Liver (tissue), 3 donors: ENCODE measurements around the gene IRF4.

Experiments used
- EGR1 ChIP-seq, 2 donors: IDR thresholded peaks; 2 replicates each; pipeline ENCODE4 v1.6.1; 2016 to 2018; ENCODE audit warnings: antibody characterized with exemption in 2 of 2, low read depth in 2 of 2
- GABPA ChIP-seq, 2 donors: IDR thresholded peaks in 1 of 2; conservative IDR thresholded peaks in 1 of 2; 2 replicates each; pipeline ENCODE4 v1.6.1; 2016; ENCODE audit warnings: antibody characterized with exemption in 2 of 2, mild to moderate bottlenecking in 1 of 2, moderate library complexity in 1 of 2
- JUND ChIP-seq, 2 donors: IDR thresholded peaks; 2 replicates each; pipeline ENCODE4 v1.6.1; 2016; ENCODE audit warnings: antibody characterized with exemption in 2 of 2
- RAD21 ChIP-seq, 2 donors: IDR thresholded peaks; 2 replicates each; pipeline ENCODE4 v1.6.1; 2016; ENCODE audit warnings: antibody characterized with exemption in 2 of 2, mild to moderate bottlenecking in 2 of 2
- RXRA ChIP-seq, 2 donors: IDR thresholded peaks; 2 replicates each; pipeline ENCODE4 v1.6.1; 2017 to 2018; ENCODE audit warnings: antibody characterized with exemption in 2 of 2, mild to moderate bottlenecking in 1 of 2
- SP1 ChIP-seq: IDR thresholded peaks from 2 replicates; pipeline ENCODE4 v1.6.1; 2018; ENCODE audit warnings: antibody characterized with exemption, mild to moderate bottlenecking
- TAF1 ChIP-seq: conservative IDR thresholded peaks from 2 replicates; pipeline ENCODE4 v1.6.1; 2016; ENCODE audit warnings: antibody characterized with exemption, mild to moderate bottlenecking
- TF ChIP-seq, protein P1 (sequence below): fragments of 150-350 bp; IDR thresholded peaks from 2 replicates; pipeline ENCODE4 v1.5.1; 2017; ENCODE audit warnings: improper control_type of control experiment, low read depth, low read length; ENCODE audit not compliant: missing input control
- TF ChIP-seq, protein P2 (sequence below): IDR thresholded peaks from 2 replicates; pipeline ENCODE4 v1.6.1; 2016; ENCODE audit warnings: antibody characterized with exemption
- TF ChIP-seq, protein P3 (sequence below): IDR thresholded peaks from 2 replicates; pipeline ENCODE4 v1.6.1; 2016; ENCODE audit warnings: antibody characterized with exemption, mild to moderate bottlenecking
- TF ChIP-seq, protein P4 (sequence below): IDR thresholded peaks from 2 replicates; pipeline ENCODE4 v1.6.1; 2016; ENCODE audit warnings: antibody characterized with exemption
- TF ChIP-seq, protein P5 (sequence below): IDR thresholded peaks from 2 replicates; pipeline ENCODE4 v1.6.1; 2016; ENCODE audit warnings: antibody characterized with exemption
- donor health status: healthy.
- donor health status: healthy.

DNA sequence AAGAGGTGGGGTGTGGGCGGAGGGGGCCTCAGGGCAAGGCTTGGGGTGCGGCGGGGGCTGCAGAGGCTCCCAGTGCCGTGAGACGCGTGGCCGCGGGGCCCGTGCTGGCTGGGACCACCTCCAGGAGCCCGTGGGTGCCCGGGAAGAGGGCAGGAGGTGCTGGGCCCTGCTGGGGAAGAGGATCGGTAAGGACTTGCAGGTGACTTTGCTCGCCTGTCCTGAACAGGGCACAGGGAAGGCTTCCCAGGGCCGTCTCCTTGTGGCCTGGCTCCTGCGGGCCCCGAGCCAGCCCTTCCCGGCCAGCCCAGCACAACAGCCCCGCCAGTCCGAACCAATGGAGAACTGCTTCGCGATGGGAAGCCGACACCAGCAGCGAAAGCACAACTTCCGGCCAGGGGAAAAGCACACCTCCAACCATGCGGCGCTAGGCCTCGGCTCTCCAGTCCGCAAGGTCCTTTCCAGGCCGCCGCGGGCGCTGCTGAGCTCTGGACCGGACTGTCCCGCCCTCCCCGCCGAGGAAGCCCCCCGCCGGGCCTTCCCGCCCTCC is 32.3 kb downstream of the IRF4 start:
- TF ChIP-seq EGR1 (IDR thresholded peaks at IDR 0.05; ENCODE audit: low read depth in 2 of 2) (no peak), JUND (IDR thresholded peaks at IDR 0.05) (no peak), RAD21 (IDR thresholded peaks at IDR 0.05) (no peak), SP1 (no peak), GABPA (IDR thresholded peaks at IDR 0.05 in 1 of 2, conservative IDR thresholded peaks at IDR 0.05 in 1 of 2) (no peak), RXRA (IDR thresholded peaks at IDR 0.05) (no peak), TAF1 (no peak)
- TF ChIP-seq, protein P1, sequence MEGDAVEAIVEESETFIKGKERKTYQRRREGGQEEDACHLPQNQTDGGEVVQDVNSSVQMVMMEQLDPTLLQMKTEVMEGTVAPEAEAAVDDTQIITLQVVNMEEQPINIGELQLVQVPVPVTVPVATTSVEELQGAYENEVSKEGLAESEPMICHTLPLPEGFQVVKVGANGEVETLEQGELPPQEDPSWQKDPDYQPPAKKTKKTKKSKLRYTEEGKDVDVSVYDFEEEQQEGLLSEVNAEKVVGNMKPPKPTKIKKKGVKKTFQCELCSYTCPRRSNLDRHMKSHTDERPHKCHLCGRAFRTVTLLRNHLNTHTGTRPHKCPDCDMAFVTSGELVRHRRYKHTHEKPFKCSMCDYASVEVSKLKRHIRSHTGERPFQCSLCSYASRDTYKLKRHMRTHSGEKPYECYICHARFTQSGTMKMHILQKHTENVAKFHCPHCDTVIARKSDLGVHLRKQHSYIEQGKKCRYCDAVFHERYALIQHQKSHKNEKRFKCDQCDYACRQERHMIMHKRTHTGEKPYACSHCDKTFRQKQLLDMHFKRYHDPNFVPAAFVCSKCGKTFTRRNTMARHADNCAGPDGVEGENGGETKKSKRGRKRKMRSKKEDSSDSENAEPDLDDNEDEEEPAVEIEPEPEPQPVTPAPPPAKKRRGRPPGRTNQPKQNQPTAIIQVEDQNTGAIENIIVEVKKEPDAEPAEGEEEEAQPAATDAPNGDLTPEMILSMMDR, result no peak
- TF ChIP-seq, protein P2, sequence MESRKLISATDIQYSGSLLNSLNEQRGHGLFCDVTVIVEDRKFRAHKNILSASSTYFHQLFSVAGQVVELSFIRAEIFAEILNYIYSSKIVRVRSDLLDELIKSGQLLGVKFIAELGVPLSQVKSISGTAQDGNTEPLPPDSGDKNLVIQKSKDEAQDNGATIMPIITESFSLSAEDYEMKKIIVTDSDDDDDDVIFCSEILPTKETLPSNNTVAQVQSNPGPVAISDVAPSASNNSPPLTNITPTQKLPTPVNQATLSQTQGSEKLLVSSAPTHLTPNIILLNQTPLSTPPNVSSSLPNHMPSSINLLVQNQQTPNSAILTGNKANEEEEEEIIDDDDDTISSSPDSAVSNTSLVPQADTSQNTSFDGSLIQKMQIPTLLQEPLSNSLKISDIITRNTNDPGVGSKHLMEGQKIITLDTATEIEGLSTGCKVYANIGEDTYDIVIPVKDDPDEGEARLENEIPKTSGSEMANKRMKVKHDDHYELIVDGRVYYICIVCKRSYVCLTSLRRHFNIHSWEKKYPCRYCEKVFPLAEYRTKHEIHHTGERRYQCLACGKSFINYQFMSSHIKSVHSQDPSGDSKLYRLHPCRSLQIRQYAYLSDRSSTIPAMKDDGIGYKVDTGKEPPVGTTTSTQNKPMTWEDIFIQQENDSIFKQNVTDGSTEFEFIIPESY, result no peak
- TF ChIP-seq, protein P3, sequence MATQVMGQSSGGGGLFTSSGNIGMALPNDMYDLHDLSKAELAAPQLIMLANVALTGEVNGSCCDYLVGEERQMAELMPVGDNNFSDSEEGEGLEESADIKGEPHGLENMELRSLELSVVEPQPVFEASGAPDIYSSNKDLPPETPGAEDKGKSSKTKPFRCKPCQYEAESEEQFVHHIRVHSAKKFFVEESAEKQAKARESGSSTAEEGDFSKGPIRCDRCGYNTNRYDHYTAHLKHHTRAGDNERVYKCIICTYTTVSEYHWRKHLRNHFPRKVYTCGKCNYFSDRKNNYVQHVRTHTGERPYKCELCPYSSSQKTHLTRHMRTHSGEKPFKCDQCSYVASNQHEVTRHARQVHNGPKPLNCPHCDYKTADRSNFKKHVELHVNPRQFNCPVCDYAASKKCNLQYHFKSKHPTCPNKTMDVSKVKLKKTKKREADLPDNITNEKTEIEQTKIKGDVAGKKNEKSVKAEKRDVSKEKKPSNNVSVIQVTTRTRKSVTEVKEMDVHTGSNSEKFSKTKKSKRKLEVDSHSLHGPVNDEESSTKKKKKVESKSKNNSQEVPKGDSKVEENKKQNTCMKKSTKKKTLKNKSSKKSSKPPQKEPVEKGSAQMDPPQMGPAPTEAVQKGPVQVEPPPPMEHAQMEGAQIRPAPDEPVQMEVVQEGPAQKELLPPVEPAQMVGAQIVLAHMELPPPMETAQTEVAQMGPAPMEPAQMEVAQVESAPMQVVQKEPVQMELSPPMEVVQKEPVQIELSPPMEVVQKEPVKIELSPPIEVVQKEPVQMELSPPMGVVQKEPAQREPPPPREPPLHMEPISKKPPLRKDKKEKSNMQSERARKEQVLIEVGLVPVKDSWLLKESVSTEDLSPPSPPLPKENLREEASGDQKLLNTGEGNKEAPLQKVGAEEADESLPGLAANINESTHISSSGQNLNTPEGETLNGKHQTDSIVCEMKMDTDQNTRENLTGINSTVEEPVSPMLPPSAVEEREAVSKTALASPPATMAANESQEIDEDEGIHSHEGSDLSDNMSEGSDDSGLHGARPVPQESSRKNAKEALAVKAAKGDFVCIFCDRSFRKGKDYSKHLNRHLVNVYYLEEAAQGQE, result no peak
- TF ChIP-seq, protein P4, sequence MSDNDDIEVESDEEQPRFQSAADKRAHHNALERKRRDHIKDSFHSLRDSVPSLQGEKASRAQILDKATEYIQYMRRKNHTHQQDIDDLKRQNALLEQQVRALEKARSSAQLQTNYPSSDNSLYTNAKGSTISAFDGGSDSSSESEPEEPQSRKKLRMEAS, result no peak
- TF ChIP-seq, protein P5, sequence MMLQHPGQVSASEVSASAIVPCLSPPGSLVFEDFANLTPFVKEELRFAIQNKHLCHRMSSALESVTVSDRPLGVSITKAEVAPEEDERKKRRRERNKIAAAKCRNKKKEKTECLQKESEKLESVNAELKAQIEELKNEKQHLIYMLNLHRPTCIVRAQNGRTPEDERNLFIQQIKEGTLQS, result no peak
